Measurements from ENCODE around the gene ANO4. TPM values are rescaled to one million over a fixed set of nuclear protein-coding genes. Genes with fewer than 3 reads are reported as not detected.

ANO4 gene
- total RNA-seq, 2 donors from 2014 or later = 3.4 to 4.0 TPM

DNA sequence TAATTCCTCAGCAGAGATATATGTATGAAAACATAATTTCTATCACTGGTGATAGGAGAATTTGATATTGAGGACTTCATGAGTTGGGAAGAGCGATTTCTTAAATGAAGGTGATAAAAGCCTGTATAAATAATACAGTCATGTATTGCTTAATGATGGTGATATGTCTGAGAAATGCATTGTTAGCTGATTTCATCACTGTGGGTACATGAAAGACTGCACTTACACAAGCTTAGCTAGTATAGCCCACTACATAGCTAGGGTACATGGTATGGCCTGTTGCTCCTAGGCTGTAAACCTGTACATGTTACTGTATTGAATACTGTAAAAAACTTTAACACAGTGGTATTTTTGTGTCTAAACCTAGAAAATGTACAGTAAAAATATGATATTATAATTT is 63.4 kb downstream of the ANO4 start:
- no peak overlapping the region for H3K4me3 ChIP-seq (ENCODE audit: low read length)
- Mint-ChIP-seq H3K27me3 (ENCODE audit: insufficient read depth) (no peaks in the 10 kb centered on the region), H3K9me3 (no peaks in the 10 kb centered on the region), H3K4me3 (no peak overlapping the region), H3K4me1 (peaks cover 3% of the 10 kb centered on the region), H3K27ac (no peak overlapping the region), H3K36me3 (ENCODE audit: low read depth) (no peaks in the 10 kb centered on the region)
- WGBS, 2 experiments (ENCODE audit: insufficient coverage in 1 of 2, insufficient read length in 1 of 2) = 84 to 88% methylated on average over 1 of the region's 1 CpG
- TF ChIP-seq, protein P1, sequence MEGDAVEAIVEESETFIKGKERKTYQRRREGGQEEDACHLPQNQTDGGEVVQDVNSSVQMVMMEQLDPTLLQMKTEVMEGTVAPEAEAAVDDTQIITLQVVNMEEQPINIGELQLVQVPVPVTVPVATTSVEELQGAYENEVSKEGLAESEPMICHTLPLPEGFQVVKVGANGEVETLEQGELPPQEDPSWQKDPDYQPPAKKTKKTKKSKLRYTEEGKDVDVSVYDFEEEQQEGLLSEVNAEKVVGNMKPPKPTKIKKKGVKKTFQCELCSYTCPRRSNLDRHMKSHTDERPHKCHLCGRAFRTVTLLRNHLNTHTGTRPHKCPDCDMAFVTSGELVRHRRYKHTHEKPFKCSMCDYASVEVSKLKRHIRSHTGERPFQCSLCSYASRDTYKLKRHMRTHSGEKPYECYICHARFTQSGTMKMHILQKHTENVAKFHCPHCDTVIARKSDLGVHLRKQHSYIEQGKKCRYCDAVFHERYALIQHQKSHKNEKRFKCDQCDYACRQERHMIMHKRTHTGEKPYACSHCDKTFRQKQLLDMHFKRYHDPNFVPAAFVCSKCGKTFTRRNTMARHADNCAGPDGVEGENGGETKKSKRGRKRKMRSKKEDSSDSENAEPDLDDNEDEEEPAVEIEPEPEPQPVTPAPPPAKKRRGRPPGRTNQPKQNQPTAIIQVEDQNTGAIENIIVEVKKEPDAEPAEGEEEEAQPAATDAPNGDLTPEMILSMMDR (conservative IDR thresholded peaks at IDR 0.05) = no peak
- DNase-seq = no peak
- no peak overlapping the region for H3K27ac ChIP-seq (ENCODE audit: low read depth, low read length)
- no peaks in the 10 kb centered on the region for H3K36me3 ChIP-seq (ENCODE audit: control insufficient read depth, insufficient read depth, low read length)
- H3K4me1 ChIP-seq (ENCODE audit: control insufficient read depth, insufficient read depth, low read length) = peaks cover 2% of the 10 kb centered on the region
- H3K9ac ChIP-seq (ENCODE audit: extremely low read depth, low read length, poor library complexity, severe bottlenecking) = no peak overlapping the region
- H3K9me3 ChIP-seq (ENCODE audit: control insufficient read depth, low read length) = no peaks in the 10 kb centered on the region
- H3K27me3 ChIP-seq (ENCODE audit: control insufficient read depth, insufficient read depth, low read length, poor library complexity, severe bottlenecking) = no peaks in the 10 kb centered on the region

DNA sequence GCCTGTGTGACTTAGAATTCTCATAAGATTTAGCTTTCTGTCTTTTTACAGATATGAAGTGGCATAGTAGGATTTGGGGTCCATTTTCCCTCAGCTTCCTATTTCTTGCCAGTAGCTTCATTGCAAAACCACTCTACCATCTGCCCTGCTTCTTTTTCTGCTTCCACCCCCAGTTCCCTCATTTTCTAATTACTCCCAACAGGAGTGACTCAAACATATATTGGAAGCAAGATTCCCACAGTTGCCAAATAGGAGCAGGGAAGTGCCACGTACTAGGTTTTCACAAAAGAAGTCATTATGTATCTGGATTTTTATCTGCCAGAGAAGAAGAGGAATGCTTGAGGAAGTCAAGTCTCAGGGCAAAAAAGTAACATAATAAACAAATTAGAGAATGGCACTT is 64.1 kb downstream of the ANO4 start:
- Histone ChIP-seq H3K9me3 (ENCODE audit: control insufficient read depth, low read length) (no peaks in the 10 kb centered on the region), H3K36me3 (ENCODE audit: control insufficient read depth, insufficient read depth, low read length) (no peaks in the 10 kb centered on the region), H3K4me1 (ENCODE audit: control insufficient read depth, insufficient read depth, low read length) (peaks cover 2% of the 10 kb centered on the region), H3K27ac (ENCODE audit: low read depth, low read length) (no peak overlapping the region), H3K27me3 (ENCODE audit: control insufficient read depth, insufficient read depth, low read length, poor library complexity, severe bottlenecking) (no peaks in the 10 kb centered on the region), H3K4me3 (ENCODE audit: low read length) (no peak overlapping the region), H3K9ac (ENCODE audit: extremely low read depth, low read length, poor library complexity, severe bottlenecking) (no peak overlapping the region)
- no peaks in the 10 kb centered on the region for H3K36me3 Mint-ChIP-seq (ENCODE audit: low read depth)
- TF ChIP-seq, protein P1 (conservative IDR thresholded peaks at IDR 0.05) = no peak
- H3K9me3 Mint-ChIP-seq = no peaks in the 10 kb centered on the region
- DNase-seq = no peak
- WGBS, 2 experiments (ENCODE audit: insufficient coverage in 1 of 2, insufficient read length in 1 of 2) = 60 to 85% methylated on average over 1 of the region's 1 CpG
- H3K4me1 Mint-ChIP-seq = peaks cover 5% of the 10 kb centered on the region
- H3K27me3 Mint-ChIP-seq (ENCODE audit: insufficient read depth) = no peaks in the 10 kb centered on the region
- no peak overlapping the region for H3K27ac Mint-ChIP-seq
- H3K4me3 Mint-ChIP-seq = no peak overlapping the region

DNA sequence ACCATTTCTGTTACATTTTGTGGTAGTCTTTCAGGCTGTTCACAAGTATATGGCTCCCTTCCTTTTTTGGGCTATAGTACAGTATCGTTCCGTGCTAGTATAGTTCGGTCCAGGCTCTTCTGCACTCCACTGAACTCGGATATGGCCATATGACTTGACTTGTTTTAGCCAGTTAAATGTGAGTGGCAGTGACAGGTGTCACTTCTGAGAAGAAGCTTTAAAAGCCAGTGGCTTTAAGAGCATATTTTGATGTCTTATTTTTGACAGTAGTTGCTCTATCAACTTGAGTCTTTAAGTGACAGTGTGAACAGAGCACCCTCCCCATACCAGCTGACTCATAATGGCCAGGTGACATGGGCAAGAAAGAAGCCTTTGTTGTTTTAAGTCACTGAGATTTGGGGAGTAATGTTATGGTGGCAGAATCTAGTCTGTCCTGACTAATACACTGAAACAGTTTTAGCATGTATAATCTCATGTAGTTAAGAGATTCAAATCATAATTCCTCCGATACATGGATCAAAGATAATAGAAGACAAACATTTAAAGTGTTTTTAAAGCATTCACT is 64.6 kb downstream of the ANO4 start:
- TF ChIP-seq, protein P1 (conservative IDR thresholded peaks at IDR 0.05) = no peak
- no peak overlapping the region for H3K9ac ChIP-seq (ENCODE audit: extremely low read depth, low read length, poor library complexity, severe bottlenecking)
- no peak overlapping the region for H3K4me3 ChIP-seq (ENCODE audit: low read length)
- no peak overlapping the region for H3K27ac ChIP-seq (ENCODE audit: low read depth, low read length)
- H3K4me1 ChIP-seq (ENCODE audit: control insufficient read depth, insufficient read depth, low read length) = peaks cover 2% of the 10 kb centered on the region
- H3K36me3 ChIP-seq (ENCODE audit: control insufficient read depth, insufficient read depth, low read length) = no peaks in the 10 kb centered on the region
- DNase-seq = no peak
- peaks cover 5% of the 10 kb centered on the region for H3K4me1 Mint-ChIP-seq
- H3K36me3 Mint-ChIP-seq (ENCODE audit: low read depth) = no peaks in the 10 kb centered on the region
- H3K9me3 ChIP-seq (ENCODE audit: control insufficient read depth, low read length) = no peaks in the 10 kb centered on the region
- no peak overlapping the region for H3K27ac Mint-ChIP-seq
- no peaks in the 10 kb centered on the region for H3K27me3 Mint-ChIP-seq (ENCODE audit: insufficient read depth)
- H3K9me3 Mint-ChIP-seq = no peaks in the 10 kb centered on the region
- 94 to 100% methylated on average over 4 to 5 of the region's 5 CpGs for WGBS, 2 experiments (ENCODE audit: insufficient coverage in 1 of 2, insufficient read length in 1 of 2)
- H3K27me3 ChIP-seq (ENCODE audit: control insufficient read depth, insufficient read depth, low read length, poor library complexity, severe bottlenecking) = no peaks in the 10 kb centered on the region
- H3K4me3 Mint-ChIP-seq = no peak overlapping the region

Measured in endodermal cell (in vitro differentiated cells).